Heart right ventricle (tissue), 16 donors: Measurements from ENCODE around the gene HES5. TPM values are rescaled to one million over a fixed set of nuclear protein-coding genes. Genes with fewer than 3 reads are reported as not detected.

Source experiments
- ATAC-seq, 8 donors: fragments of 200-7000 bp; cut with Tn5 transposase; one replicate each; pipeline ENCODE4 v1.9.1; 2020; ENCODE audit warnings: mild to moderate bottlenecking in 8 of 8, moderate library complexity in 8 of 8, moderate number of reproducible peaks in 1 of 8
- DNase-seq, 2 donors: peaks; one replicate each; pipeline ENCODE4 v3.0.0-alpha.2; 2020
- H3K27ac ChIP-seq, 10 donors: fragments of 200-600 bp; sonication (generic) in 2 of 10; one replicate each; pipeline versions ENCODE4 v1.5.0 to v1.8.0; 2020 to 2022; ENCODE audit warnings: mild to moderate bottlenecking in 3 of 10
- H3K27me3 ChIP-seq, 7 donors: fragments of 200-600 bp; one replicate each; pipeline ENCODE4 v1.8.0; 2021 to 2022; ENCODE audit warnings: mild to moderate bottlenecking in 2 of 7
- H3K36me3 ChIP-seq, 9 donors: fragments of 200-600 bp; sonication (generic) in 1 of 9; one replicate each; pipeline versions ENCODE4 v1.5.0 to v1.8.0; 2020 to 2022; ENCODE audit warnings: mild to moderate bottlenecking in 2 of 9
- H3K4me1 ChIP-seq, 9 donors: fragments of 200-600 bp; sonication (generic) in 1 of 9; one replicate each; pipeline versions ENCODE4 v1.5.0 to v1.8.0; 2020 to 2022; ENCODE audit warnings: mild to moderate bottlenecking in 4 of 9
- H3K4me3 ChIP-seq, 10 donors: fragments of 200-600 bp; sonication (generic) in 2 of 10; one replicate each; pipeline versions ENCODE4 v1.5.0 to v1.8.0; 2020 to 2022; ENCODE audit warnings: mild to moderate bottlenecking in 7 of 10, moderate library complexity in 2 of 10
- H3K9me3 ChIP-seq, 11 donors: fragments of 200-600 bp in 10 of 11; sonication (generic) in 2 of 11; one replicate each; pipeline versions ENCODE4 v1.5.0 to v1.8.0; 2013 to 2022; ENCODE audit warnings: mild to moderate bottlenecking in 2 of 11, control low read depth in 1 of 11, moderate library complexity in 1 of 11
- WGBS, 2 donors: extraction: QIAGEN DNeasy Blood & Tissue Kit; methylation state at CpG; one replicate each; pipeline ENCODE4 v1.1.7; 2013; ENCODE audit warnings: inconsistent platforms in 1 of 2; 5-methylcytosine and 5-hydroxymethylcytosine counted together
- intact Hi-C, 10 donors: fragments of 100-400 bp; cut with DNase I; formaldehyde crosslinking; loops; one replicate each; pipeline versions ENCODE4 v1.11.1 to v1.14.2; 2022
- polyA plus RNA-seq, 2 donors: library from polyadenylated mRNA; stranded (reverse); fragments of 200-250 nt; gene quantifications; one replicate each; pipeline ENCODE4 v1.2.3, GENCODE V29; 2013
- total RNA-seq, 10 donors: library from RNA; stranded (reverse); fragmentation: NEBNext Ultra II Directional in 3 of 10; extraction: Animal tissue kit (Norgen Biotek cat#: 25700) in 3 of 10; gene quantifications; one replicate each; pipeline versions ENCODE4 v1.2.1 to v1.2.4, GENCODE V29; 2021 to 2023
- TF ChIP-seq, protein P1 (sequence below), 9 donors: fragments of 200-600 bp; sonication (generic) in 2 of 9; IDR thresholded peaks; one replicate each; pipeline versions ENCODE4 v1.5.0 to v1.8.0; 2021 to 2022; ENCODE audit warnings: antibody characterized with exemption in 9 of 9, mild to moderate bottlenecking in 5 of 9, moderate library complexity in 1 of 9
- donor health status: Arrhythmogenic right ventricular cardiomyopathy.
- donor health status: ischemic (EF 13 %, LVEDD 7.1; RV severe dilation, severe dysfunction).
- donor health status: healthy with polysubstance abuse.
- donor health status: DM: no; HTN: yes; CAD: no.
- donor health status: DM: no; HTN: no; CAD: no.
- donor health status: ischemic (EF 25% LVEDD 6.9; RV normal size, moderate dysfunction).
- donor health status: ischemic (EF 25% LVEDD 5.7; RV mildly dilated, moderate dysfunction).
- donor health status: healthy.
- donor health status: DM: yes; HTN: yes; CAD: no.
- donor health status: Ischemic cardiomyopathy.
- donor health status: ischemic (EF 35%, LVEDD 5.7; RV mildly dilated, moderate dysfunction).
- donor health status: nonischemic (EF 11% LVEDD 7.7; RV severe dilation, severe dysfunction).
- donor health status: DM: yes; HTN: yes; CAD: no.
- donor health status: PGD.
- donor health status: ischemic (EF 29% LVEDD 5.4; RV normal size, mild dysfunction).
- donor health status: nonischemic (EF 23%, LVEDD 6.1; RV moderate dilation, normal function).

HES5 gene
- total and polyA plus RNA-seq, 12 donors, result 0.51 to 3.1 (median 1.2) TPM; not detected in 1

DNA sequence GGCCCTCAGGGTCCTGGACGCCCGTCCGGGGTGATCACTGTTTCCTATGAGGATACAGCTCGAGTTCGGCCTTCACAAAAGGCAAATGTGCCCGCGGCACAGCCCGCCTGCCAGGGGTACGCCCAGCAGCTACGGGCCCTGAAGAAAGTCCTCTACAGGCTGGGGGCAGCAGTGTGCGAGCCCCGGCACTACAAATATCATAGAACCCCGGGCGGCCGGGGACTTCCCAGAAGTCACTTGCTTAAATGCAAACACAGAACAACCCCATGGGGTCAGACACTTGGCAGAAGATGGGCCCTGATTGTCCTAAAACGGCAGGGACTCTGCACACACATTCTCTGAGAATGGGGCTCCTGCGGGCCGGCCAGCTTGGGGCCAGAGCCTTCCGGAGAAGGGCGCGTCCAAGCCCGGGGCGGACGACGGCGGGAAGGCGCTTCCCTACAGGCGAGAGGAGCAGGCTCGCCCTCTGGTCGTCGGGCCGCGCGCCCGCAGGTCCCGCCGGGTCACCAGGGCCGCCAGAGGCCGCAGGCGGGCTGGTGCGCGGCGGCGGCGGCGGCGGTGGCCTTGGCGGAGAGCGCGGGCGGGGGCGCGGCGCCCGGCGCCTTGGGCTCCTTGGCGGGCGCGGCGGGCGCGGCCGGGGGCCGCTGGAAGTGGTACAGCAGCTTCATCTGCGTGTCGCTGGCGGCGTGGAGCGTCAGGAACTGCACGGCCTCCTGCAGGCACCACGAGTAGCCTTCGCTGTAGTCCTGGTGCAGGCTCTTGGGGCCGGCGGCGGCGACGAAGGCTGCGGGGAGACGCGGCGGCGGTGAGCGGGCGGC, 888 bp downstream of the HES5 start:
- WGBS, 2 donors, result 5 to 9% methylated on average over 64 to 84 of the region's 84 CpGs
- Histone ChIP-seq H3K27me3 (peaks cover 0 to 71% (median 9%) of the 10 kb centered on the region in 7 donors), H3K36me3 (no peaks in the 10 kb centered on the region), H3K9me3 (no peaks in the 10 kb centered on the region), H3K4me3 (peak overlapping the region in 9 of 10 donors; percentile 40 to 60 (median 50)), H3K27ac (peak overlapping the region in 7 of 10 donors; percentile 72 to 89 (median 82)), H3K4me1 (peaks cover 33 to 66% (median 58%) of the 10 kb centered on the region in 9 donors)
- DNase-seq (peak in 1 of 2 donors; percentile 61), ATAC-seq (no peak)
- TF ChIP-seq, protein P1, sequence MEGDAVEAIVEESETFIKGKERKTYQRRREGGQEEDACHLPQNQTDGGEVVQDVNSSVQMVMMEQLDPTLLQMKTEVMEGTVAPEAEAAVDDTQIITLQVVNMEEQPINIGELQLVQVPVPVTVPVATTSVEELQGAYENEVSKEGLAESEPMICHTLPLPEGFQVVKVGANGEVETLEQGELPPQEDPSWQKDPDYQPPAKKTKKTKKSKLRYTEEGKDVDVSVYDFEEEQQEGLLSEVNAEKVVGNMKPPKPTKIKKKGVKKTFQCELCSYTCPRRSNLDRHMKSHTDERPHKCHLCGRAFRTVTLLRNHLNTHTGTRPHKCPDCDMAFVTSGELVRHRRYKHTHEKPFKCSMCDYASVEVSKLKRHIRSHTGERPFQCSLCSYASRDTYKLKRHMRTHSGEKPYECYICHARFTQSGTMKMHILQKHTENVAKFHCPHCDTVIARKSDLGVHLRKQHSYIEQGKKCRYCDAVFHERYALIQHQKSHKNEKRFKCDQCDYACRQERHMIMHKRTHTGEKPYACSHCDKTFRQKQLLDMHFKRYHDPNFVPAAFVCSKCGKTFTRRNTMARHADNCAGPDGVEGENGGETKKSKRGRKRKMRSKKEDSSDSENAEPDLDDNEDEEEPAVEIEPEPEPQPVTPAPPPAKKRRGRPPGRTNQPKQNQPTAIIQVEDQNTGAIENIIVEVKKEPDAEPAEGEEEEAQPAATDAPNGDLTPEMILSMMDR (IDR thresholded peaks at IDR 0.05), result peak in 2 of 9 donors; percentile 29 to 36
- intact Hi-C loops, result loop anchor here in 3 of 10 donors (2.0 to 10.0 kb wide), 5 partner anchors 18 to 332 kb away; partner anchors contain the start of genes PEX10 (in 1 of the 3) and PRXL2B (in 1 of the 3)

DNA sequence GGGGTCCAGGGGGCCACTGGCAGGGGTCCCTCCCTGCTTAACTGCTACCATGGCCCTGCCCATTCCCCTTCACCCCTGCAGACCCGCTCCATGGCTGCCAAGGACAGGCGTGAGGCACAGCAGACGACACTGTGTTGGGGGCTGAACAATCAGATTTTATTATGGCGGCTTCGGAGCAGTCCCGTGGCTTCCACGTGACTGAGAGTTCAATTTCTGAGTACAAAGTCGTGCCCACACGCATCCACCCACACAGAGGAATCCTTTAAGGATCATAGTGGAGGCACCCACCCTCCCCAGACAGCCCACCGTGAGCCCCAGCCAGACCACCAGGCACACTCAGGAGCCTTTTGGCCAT, 1.5 kb downstream of the HES5 start:
- intact Hi-C loops, result loop anchor here in 3 of 10 donors (2.0 to 10.0 kb wide), 5 partner anchors 18 to 331 kb away; partner anchors contain the start of genes PEX10 (in 1 of the 3) and PRXL2B (in 1 of the 3)

DNA sequence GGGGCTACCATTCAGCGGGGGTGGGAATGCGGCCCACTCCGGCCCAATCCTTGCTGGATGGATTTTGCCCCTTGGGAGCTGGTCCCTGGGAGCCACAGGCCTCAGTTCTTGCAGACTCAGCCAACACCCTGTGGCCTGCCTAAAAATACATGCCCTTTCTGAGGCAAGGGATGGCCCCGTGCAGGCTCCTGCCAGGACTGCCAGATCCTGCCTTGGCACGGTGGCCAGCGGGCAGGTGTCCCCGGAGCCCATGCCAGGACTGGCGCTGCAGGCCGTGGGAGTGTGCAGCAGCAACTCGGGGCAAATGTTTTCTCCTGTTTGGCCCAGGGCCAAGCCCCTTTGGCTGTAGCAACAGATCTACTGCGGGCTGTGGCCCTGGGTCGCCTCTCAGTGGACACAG, 2.0 kb downstream of the HES5 start:
- WGBS, 2 donors, result 37 to 46% methylated on average over 12 of the region's 12 CpGs
- Histone ChIP-seq H3K27me3 (peaks cover 0 to 60% (median 9%) of the 10 kb centered on the region in 7 donors), H3K27ac (peak overlapping the region in 9 of 10 donors; percentile 40 to 89 (median 83)), H3K4me1 (peaks cover 39 to 73% (median 69%) of the 10 kb centered on the region in 9 donors), H3K36me3 (no peaks in the 10 kb centered on the region), H3K9me3 (no peaks in the 10 kb centered on the region), H3K4me3 (peak overlapping the region in 5 of 10 donors; percentile 10 to 60 (median 53))
- TF ChIP-seq, protein P1 (IDR thresholded peaks at IDR 0.05), result no peak
- DNase-seq (peak; percentile 74 to 80), ATAC-seq (peak; percentile 16 to 84 (median 66))
- intact Hi-C loops, result loop anchor here in 3 of 10 donors (2.0 to 10.0 kb wide), 5 partner anchors 19 to 331 kb away; partner anchors contain the start of genes PEX10 (in 1 of the 3) and PRXL2B (in 1 of the 3)

More for the DNA sequence above, 1.5 kb downstream of the HES5 start:
- Histone ChIP-seq H3K27ac (peak overlapping the region in 7 of 10 donors; percentile 13 to 89 (median 79)), H3K4me3 (peak overlapping the region in 7 of 10 donors; percentile 37 to 60 (median 53)), H3K27me3 (peaks cover 0 to 66% (median 9%) of the 10 kb centered on the region in 7 donors), H3K9me3 (no peaks in the 10 kb centered on the region), H3K36me3 (no peaks in the 10 kb centered on the region), H3K4me1 (peaks cover 37 to 67% (median 63%) of the 10 kb centered on the region in 9 donors)
- ATAC-seq (no peak), DNase-seq (no peak)
- TF ChIP-seq, protein P1 (IDR thresholded peaks at IDR 0.05), result no peak
- 58 to 63% methylated on average over 10 of the region's 10 CpGs for WGBS, 2 donors

DNA sequence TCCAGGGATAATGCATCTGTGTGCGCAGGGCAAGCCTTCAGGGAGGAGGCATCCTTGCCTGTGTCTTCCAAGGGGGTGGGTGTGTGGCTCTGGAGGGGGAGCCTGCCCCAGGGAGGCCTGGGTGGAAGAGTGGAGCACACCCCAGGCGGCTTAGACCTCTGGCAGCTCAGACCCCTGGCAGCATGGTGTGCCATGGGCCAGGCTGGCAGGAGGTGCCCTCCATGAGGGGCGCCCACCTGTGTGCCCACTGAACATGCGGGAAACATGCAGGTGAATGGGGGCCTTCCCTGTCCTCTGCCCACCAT, 2.6 kb downstream of the HES5 start:
- TF ChIP-seq, protein P1 (IDR thresholded peaks at IDR 0.05), result no peak
- Histone ChIP-seq H3K36me3 (no peaks in the 10 kb centered on the region), H3K9me3 (no peaks in the 10 kb centered on the region), H3K4me1 (peaks cover 39 to 75% (median 71%) of the 10 kb centered on the region in 9 donors), H3K4me3 (peak overlapping the region in 1 of 10 donors; percentile 78), H3K27ac (peak overlapping the region in 9 of 10 donors; percentile 40 to 89 (median 83)), H3K27me3 (peaks cover 0 to 55% (median 9%) of the 10 kb centered on the region in 7 donors)
- intact Hi-C loops, result loop anchor here in 2 of 10 donors (2.0 to 10.0 kb wide), 5 partner anchors 59 to 330 kb away; partner anchors contain the start of genes PRXL2B (in 2 of the 2) and PEX10 (in 1 of the 2)
- DNase-seq, result no peak
- 83 to 87% methylated on average over 4 of the region's 4 CpGs for WGBS, 2 donors
- no peak for ATAC-seq
